HL-60 (cell line): Measurements from ENCODE around the gene SFMBT2.

Source experiments
- DNase-seq, 2 experiments: peaks; one replicate each; pipeline ENCODE4 v3.0.0-alpha.2; 2010 to 2020; ENCODE audit warnings: low read depth in 1 of 2, low spot score in 1 of 2
- H3K27ac ChIP-seq: fragments of 250-450 bp; sonication (Bioruptor Pico); replicated peaks from 2 replicates; pipeline ENCODE4 v1.5.1; 2020; ENCODE audit warnings: mild to moderate bottlenecking, moderate library complexity
- H3K27me3 ChIP-seq: fragments of 250-450 bp; sonication (Bioruptor Pico); 2 replicates; pipeline ENCODE4 v1.5.1; 2021; ENCODE audit warnings: mild to moderate bottlenecking, moderate library complexity; ENCODE audit not compliant: insufficient read depth, poor library complexity, severe bottlenecking
- H3K4me3 ChIP-seq: replicated peaks from 2 replicates; pipeline ENCODE4 v1.5.1; 2011; ENCODE audit warnings: mild to moderate bottlenecking, control low read depth, low read length; ENCODE audit not compliant: insufficient read depth
- GABPA ChIP-seq: IDR thresholded peaks from 2 replicates; pipeline ENCODE4 v1.6.1; 2012; ENCODE audit warnings: low read depth
- POLR2AphosphoS5 ChIP-seq: IDR thresholded peaks from 2 replicates; pipeline ENCODE4 v1.6.1; 2012; ENCODE audit warnings: low read depth
- SPI1 ChIP-seq: IDR thresholded peaks from 2 replicates; pipeline ENCODE4 v1.6.1; 2012; ENCODE audit warnings: low read depth, mild to moderate bottlenecking, borderline replicate concordance
- TF ChIP-seq, protein P1 (sequence below): IDR thresholded peaks from 2 replicates; pipeline ENCODE4 v1.6.1; 2012; ENCODE audit warnings: low read depth; ENCODE audit not compliant: insufficient replicate concordance
- TF ChIP-seq, protein P2 (sequence below): IDR thresholded peaks from one replicate; pipeline ENCODE4 v1.5.1; 2011; ENCODE audit warnings: low read length, control low read depth, inconsistent platforms; ENCODE audit not compliant: insufficient read depth

Gene SFMBT2

DNA sequence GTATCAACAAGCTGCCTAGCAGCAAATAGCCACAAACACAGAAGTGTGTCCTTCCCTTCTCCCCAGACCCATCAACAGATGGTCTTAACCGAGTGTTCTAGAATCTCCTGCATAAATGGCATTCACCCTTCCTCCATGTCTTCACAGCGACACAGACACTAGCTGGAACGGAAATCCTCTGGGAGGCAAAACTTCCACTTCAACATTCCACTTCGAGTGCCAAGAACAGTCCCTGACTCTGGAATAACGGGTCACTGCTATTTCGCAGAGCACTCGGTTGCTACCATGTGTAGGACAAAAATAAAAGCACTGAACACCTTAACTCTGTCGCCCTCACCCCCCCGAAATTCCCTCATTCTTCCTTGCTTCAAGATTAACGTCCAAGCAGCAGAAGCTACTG is 65.1 kb downstream of the SFMBT2 start:
- H3K27ac ChIP-seq: no peak overlapping the region
- no peak overlapping the region for H3K4me3 ChIP-seq
- no peaks in the 10 kb centered on the region for H3K27me3 ChIP-seq
- no peak for TF ChIP-seq SPI1
- TF ChIP-seq, protein P1, sequence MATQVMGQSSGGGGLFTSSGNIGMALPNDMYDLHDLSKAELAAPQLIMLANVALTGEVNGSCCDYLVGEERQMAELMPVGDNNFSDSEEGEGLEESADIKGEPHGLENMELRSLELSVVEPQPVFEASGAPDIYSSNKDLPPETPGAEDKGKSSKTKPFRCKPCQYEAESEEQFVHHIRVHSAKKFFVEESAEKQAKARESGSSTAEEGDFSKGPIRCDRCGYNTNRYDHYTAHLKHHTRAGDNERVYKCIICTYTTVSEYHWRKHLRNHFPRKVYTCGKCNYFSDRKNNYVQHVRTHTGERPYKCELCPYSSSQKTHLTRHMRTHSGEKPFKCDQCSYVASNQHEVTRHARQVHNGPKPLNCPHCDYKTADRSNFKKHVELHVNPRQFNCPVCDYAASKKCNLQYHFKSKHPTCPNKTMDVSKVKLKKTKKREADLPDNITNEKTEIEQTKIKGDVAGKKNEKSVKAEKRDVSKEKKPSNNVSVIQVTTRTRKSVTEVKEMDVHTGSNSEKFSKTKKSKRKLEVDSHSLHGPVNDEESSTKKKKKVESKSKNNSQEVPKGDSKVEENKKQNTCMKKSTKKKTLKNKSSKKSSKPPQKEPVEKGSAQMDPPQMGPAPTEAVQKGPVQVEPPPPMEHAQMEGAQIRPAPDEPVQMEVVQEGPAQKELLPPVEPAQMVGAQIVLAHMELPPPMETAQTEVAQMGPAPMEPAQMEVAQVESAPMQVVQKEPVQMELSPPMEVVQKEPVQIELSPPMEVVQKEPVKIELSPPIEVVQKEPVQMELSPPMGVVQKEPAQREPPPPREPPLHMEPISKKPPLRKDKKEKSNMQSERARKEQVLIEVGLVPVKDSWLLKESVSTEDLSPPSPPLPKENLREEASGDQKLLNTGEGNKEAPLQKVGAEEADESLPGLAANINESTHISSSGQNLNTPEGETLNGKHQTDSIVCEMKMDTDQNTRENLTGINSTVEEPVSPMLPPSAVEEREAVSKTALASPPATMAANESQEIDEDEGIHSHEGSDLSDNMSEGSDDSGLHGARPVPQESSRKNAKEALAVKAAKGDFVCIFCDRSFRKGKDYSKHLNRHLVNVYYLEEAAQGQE: no peak
- no peak for TF ChIP-seq GABPA
- TF ChIP-seq, protein P2, sequence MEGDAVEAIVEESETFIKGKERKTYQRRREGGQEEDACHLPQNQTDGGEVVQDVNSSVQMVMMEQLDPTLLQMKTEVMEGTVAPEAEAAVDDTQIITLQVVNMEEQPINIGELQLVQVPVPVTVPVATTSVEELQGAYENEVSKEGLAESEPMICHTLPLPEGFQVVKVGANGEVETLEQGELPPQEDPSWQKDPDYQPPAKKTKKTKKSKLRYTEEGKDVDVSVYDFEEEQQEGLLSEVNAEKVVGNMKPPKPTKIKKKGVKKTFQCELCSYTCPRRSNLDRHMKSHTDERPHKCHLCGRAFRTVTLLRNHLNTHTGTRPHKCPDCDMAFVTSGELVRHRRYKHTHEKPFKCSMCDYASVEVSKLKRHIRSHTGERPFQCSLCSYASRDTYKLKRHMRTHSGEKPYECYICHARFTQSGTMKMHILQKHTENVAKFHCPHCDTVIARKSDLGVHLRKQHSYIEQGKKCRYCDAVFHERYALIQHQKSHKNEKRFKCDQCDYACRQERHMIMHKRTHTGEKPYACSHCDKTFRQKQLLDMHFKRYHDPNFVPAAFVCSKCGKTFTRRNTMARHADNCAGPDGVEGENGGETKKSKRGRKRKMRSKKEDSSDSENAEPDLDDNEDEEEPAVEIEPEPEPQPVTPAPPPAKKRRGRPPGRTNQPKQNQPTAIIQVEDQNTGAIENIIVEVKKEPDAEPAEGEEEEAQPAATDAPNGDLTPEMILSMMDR: no peak
- TF ChIP-seq POLR2AphosphoS5: no peak
- no peak for DNase-seq

DNA sequence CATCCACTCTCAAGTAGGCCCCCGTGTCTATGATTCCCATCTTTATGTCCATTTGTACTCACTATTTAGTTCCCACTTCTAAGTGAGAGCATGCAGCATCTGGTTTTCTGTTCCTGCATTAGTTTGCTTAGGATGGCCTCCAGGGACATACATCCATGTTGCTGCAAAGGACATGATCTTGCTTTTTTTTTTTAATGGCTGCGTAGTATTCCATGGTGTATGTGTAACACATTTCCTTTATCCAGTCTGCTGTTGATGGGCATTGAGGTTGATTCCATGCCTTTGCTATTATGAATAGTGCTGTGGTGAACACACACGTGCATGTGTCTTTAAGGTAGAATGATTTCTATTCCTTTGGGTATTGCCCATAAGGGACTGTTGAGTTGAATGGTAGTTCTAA is 67.8 kb downstream of the SFMBT2 start:
- DNase-seq: no peak
- no peak overlapping the region for H3K27ac ChIP-seq
- H3K4me3 ChIP-seq: no peak overlapping the region
- no peaks in the 10 kb centered on the region for H3K27me3 ChIP-seq
- TF ChIP-seq GABPA (no peak), POLR2AphosphoS5 (no peak), SPI1 (no peak)
- TF ChIP-seq, protein P1: no peak

DNA sequence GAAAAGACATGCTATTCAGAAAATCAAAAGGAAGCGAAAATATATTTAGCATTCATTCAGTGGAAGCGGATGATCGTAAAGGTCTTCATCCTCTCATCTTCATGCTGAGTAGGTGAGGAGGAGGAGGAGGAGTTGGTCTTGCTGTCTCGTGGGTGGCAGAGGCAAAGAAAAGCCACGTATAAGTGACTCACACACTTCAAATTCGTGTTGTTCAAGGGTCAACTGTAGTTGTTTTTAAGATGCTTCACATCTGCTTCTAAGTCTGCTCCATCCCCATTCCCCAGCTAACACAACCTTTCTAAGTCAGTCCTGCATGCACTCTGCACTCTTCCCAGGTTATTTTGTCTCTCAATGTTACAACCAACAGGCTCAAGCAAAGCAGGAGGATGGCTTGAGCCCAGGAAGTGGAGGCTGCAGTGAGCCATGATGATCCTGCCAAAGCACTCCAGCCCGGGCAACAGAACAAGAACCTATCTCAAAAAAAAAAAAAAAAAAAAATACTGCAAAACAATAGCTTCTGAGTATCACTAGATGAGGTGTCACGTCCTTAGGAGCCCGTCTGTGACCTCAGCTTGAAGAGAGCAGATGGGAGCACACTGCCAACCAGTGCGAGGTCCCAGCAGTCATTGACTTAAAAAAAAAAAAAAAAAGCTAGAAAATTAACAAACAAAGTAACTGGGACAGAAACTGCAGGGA is 70.5 kb downstream of the SFMBT2 start:
- no peak for TF ChIP-seq GABPA
- no peak for TF ChIP-seq SPI1
- no peak for TF ChIP-seq POLR2AphosphoS5
- TF ChIP-seq, protein P1: no peak
- TF ChIP-seq, protein P2: no peak
- no peak for DNase-seq
- H3K4me3 ChIP-seq: no peak overlapping the region
- no peaks in the 10 kb centered on the region for H3K27me3 ChIP-seq
- no peak overlapping the region for H3K27ac ChIP-seq
